Transverse colon (tissue), 3 donors: ENCODE data around the gene VASN.
"Not testable (repeated sequence)": the region's sequence is repeated elsewhere in the genome, so short reads cannot be mapped to it uniquely, and the experiment has no call there.

ENCODE experiments used
- EP300 ChIP-seq: sonication (generic); formaldehyde crosslinking; IDR thresholded peaks from one replicate; pipeline ENCODE4 v1.6.1; 2017; ENCODE audit warnings: antibody characterized with exemption, low read depth
- POLR2A ChIP-seq: fragments of 450-650 bp; IDR thresholded peaks from one replicate; pipeline ENCODE4 v1.6.1; 2016; ENCODE audit warnings: antibody characterized with exemption, mild to moderate bottlenecking, moderate library complexity
- TF ChIP-seq, protein P1 (sequence below), 5 experiments: fragments of 200-600 bp in 3 of 5; fragments of 450-650 bp in 2 of 5; sonication (generic) in 3 of 5; IDR thresholded peaks; 1 replicate in 2 of 5; 2 replicates in 3 of 5; pipeline ENCODE4 v1.5.1; 2016 to 2017; ENCODE audit warnings: antibody characterized with exemption in 5 of 5, inconsistent platforms in 3 of 5, mild to moderate bottlenecking in 2 of 5, moderate library complexity in 1 of 5

DNA sequence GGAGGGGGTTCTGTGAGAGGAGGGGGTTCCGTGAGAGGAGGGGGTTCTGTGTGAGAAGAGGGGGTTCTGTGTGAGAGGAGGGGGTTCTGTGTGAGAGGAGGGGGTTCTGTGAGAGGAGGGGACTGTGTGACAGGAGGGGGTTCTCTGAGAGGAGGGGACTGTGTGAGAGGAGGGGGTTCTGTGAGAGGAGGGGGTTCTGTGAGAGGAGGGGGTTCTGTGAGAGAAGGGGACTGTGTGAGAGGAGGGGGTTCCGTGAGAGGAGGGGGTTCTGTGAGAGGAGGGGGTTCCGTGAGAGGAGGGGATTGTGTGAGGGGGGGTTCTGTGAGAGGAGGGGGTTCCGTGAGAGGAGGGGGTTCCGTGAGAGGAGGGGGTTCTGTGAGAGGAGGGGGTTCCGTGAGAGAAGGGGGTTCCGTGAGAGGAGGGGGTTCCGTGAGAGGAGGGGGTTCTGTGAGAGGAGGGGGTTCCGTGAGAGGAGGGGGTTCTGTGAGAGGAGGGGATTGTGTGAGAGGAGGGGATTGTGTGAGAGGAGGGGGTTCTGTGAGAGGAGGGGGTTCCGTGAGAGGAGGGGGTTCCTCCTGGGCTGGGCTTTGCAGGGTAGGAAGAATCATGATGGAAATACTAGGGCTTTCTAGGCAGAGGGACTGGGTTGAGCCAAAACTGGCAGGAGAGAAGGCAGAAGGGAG lies 27.2 kb upstream of the VASN start:
- TF ChIP-seq, protein P1, sequence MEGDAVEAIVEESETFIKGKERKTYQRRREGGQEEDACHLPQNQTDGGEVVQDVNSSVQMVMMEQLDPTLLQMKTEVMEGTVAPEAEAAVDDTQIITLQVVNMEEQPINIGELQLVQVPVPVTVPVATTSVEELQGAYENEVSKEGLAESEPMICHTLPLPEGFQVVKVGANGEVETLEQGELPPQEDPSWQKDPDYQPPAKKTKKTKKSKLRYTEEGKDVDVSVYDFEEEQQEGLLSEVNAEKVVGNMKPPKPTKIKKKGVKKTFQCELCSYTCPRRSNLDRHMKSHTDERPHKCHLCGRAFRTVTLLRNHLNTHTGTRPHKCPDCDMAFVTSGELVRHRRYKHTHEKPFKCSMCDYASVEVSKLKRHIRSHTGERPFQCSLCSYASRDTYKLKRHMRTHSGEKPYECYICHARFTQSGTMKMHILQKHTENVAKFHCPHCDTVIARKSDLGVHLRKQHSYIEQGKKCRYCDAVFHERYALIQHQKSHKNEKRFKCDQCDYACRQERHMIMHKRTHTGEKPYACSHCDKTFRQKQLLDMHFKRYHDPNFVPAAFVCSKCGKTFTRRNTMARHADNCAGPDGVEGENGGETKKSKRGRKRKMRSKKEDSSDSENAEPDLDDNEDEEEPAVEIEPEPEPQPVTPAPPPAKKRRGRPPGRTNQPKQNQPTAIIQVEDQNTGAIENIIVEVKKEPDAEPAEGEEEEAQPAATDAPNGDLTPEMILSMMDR (IDR thresholded peaks at IDR 0.05): not testable (repeated sequence)
- not testable (repeated sequence) for TF ChIP-seq POLR2A, EP300
